Esophagus (tissue), 2 donors: ENCODE results near the gene KLHDC8A. TPM values are rescaled to one million over a fixed set of nuclear protein-coding genes. Genes with fewer than 3 reads are reported as not detected.

Source experiments
- H3K27ac ChIP-seq, 2 donors: one replicate each; pipeline ENCODE4 v1.5.1; 2013; ENCODE audit warnings: low read depth in 2 of 2, mild to moderate bottlenecking in 2 of 2, inconsistent platforms in 1 of 2, low read length in 1 of 2, moderate library complexity in 1 of 2
- H3K27me3 ChIP-seq, 2 donors: one replicate each; pipeline ENCODE4 v1.6.1; 2013; ENCODE audit warnings: low read length in 2 of 2, control low read depth in 1 of 2, mild to moderate bottlenecking in 1 of 2; ENCODE audit not compliant: insufficient read depth in 2 of 2, control insufficient read depth in 1 of 2
- H3K36me3 ChIP-seq, 2 donors: one replicate each; pipeline ENCODE4 v1.6.1; 2013; ENCODE audit warnings: low read length in 1 of 2; ENCODE audit not compliant: control insufficient read depth in 2 of 2, insufficient read depth in 2 of 2
- H3K4me1 ChIP-seq, 2 donors: one replicate each; pipeline ENCODE4 v1.6.1; 2013; ENCODE audit warnings: low read length in 1 of 2; ENCODE audit not compliant: control insufficient read depth in 2 of 2, insufficient read depth in 2 of 2
- H3K4me3 ChIP-seq, 2 donors: one replicate each; pipeline ENCODE4 v1.5.1; 2013; ENCODE audit warnings: low read length in 2 of 2, mild to moderate bottlenecking in 2 of 2, low read depth in 1 of 2, moderate library complexity in 1 of 2
- H3K9me3 ChIP-seq, 2 donors: one replicate each; pipeline ENCODE4 v1.6.1; 2013; ENCODE audit warnings: mild to moderate bottlenecking in 2 of 2, low read depth in 1 of 2, low read length in 1 of 2, moderate library complexity in 1 of 2; ENCODE audit not compliant: control insufficient read depth in 2 of 2, insufficient read depth in 1 of 2
- WGBS, 2 donors: extraction: QIAGEN DNeasy Blood & Tissue Kit; methylation state at CpG; one replicate each; pipeline ENCODE4 v1.1.7; 2013; 5-methylcytosine and 5-hydroxymethylcytosine counted together
- polyA plus RNA-seq, 2 donors: library from polyadenylated mRNA; stranded (reverse); fragments of 200-250 nt; gene quantifications; one replicate each; pipeline ENCODE4 v1.2.3, GENCODE V29; 2013
- donor health status: healthy with polysubstance abuse.
- donor health status: Bipolar disorder and iron deficiency.

Gene KLHDC8A
- polyA plus RNA-seq, 2 donors: 5.5 to 8.0 TPM

DNA sequence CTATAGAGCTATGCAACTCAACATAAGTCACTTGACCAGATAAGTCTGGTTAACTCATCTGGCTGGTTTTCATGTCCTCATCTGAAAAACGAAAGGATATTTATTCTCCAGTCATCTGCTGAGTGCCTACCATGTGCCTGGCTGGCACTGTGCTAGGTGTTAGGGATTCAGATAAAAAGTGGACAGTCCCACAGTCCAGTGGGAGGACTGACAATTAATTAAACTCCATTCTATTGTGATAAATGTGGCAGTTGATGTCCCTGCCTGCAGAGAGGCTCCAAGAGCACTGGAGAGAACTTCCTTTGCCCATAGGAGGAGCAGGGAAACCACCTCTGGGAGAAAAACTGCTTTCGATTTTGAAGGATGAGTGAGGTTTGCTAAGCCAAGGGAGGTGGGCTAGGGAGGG is 40.6 kb downstream of the KLHDC8A start:
- Histone ChIP-seq H3K36me3 (peaks cover 0 to 4% of the 10 kb centered on the region in 2 donors), H3K27ac (peak overlapping the region; percentile 47 to 61), H3K27me3 (no peaks in the 10 kb centered on the region), H3K4me3 (no peak overlapping the region), H3K4me1 (peaks cover 10 to 32% of the 10 kb centered on the region in 2 donors), H3K9me3 (no peaks in the 10 kb centered on the region)
- 25 to 27% methylated on average over 2 of the region's 2 CpGs for WGBS, 2 donors

DNA sequence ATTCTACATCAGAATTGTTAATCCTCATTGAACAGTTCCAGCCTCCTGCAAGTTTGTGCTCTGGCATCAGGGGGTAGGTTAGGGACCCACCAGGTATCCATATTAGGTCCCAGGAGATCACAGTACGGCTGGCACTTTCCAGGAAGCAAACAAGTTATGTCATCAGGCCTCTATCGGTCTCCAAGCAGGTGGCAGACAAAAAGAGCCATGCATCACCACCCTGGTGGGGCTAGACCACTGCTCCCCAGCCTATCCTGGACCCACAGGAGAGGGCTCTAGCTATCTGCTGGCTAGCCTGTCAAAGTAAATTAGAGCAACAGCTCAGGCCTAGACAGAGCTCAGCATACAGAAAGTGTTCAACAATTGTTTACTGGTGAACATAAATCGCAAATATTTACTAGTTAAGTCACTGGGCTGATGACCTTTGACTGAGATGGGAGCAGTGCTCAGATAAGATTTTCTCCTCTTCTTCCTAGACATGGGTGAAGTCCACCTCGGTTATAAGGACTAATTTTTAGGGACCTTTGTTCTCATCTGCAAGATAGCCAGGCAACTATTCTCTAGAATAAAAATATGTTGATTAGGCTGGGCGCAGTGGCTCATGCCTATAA is 41.6 kb downstream of the KLHDC8A start:
- 65 to 85% methylated on average over 5 of the region's 5 CpGs for WGBS, 2 donors
- Histone ChIP-seq H3K36me3 (peaks cover 0 to 14% of the 10 kb centered on the region in 2 donors), H3K27ac (no peak overlapping the region), H3K4me1 (peaks cover 12 to 37% of the 10 kb centered on the region in 2 donors), H3K9me3 (no peaks in the 10 kb centered on the region), H3K27me3 (no peaks in the 10 kb centered on the region), H3K4me3 (no peak overlapping the region)

DNA sequence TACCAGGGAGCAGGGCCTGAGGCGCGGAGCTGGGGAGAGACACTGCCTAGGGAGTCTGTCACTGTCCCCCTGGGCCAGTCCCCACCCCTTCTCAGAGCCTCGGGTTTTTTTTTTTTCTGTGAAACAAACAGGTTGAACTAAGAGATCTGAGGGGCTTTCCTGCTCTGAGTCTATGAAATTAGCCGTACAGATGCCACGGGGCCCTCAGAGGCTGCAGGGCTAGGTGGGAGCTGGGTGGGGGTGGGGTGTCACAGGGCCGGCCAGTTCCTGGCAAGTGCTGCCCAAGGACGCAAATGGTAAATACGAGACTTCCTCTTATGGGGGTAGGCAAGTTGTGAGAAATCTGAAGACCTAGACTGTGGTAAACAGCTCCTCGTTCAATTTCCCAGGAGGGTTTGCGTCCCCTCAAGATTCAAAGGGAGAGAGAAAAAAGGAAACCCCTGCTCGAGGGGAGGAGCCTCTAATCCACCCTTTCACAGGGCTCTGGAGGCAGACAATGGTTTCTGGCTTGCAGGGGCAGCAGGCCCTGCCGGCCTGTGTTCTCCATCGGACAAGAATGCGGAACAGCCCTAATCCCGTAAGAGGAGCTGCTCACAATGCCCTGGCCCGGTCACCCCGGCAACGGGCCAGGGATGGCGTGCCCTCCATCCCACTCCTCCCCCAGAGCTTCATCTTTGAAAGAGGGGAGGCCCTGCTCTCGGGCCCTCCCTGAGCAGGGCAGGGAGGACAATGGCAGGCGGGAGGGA is 43.0 kb downstream of the KLHDC8A start:
- Histone ChIP-seq H3K27ac (peak overlapping the region; percentile 44 to 60), H3K4me3 (peak overlapping the region in 1 of 2 donors; percentile 27), H3K27me3 (no peaks in the 10 kb centered on the region), H3K9me3 (no peaks in the 10 kb centered on the region), H3K36me3 (peaks cover 0 to 16% of the 10 kb centered on the region in 2 donors), H3K4me1 (peaks cover 13 to 37% of the 10 kb centered on the region in 2 donors)
- 15 to 20% methylated on average over 20 to 21 of the region's 21 CpGs for WGBS, 2 donors

DNA sequence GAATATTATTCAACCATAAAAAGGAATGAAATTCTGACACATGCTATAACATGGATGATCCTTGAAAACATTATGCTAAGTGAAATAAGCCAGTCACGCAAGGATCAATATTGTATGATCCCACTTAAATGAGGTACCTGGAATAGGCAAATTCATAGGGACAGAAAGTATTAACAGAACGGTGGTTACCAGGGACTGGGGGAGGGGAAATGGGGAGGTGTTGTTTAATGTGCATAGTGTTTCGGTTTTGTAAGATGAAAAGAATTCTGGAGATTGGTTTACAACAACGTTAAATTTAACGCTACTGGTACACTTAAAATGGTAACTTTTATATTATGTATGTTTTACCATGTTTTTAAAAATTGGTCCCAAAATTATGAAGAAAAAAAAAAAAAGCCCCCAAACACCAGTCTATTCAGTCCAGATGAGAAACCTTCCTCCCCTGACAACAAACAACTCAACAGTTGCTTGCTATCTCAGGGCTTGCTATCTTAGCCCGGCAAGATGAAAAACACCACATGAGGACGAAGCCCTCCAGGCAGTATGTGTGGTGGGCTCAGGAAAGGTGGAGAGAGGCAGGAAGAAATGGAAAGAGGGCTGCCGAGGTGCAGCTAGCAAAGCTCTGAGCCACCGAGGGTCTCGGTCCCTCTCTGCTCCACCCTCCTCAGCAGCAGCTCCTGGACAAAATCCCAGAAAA is 43.7 kb downstream of the KLHDC8A start:
- 58 to 62% methylated on average over 10 of the region's 10 CpGs for WGBS, 2 donors
- H3K36me3 ChIP-seq: peaks cover 2 to 22% of the 10 kb centered on the region in 2 donors

DNA sequence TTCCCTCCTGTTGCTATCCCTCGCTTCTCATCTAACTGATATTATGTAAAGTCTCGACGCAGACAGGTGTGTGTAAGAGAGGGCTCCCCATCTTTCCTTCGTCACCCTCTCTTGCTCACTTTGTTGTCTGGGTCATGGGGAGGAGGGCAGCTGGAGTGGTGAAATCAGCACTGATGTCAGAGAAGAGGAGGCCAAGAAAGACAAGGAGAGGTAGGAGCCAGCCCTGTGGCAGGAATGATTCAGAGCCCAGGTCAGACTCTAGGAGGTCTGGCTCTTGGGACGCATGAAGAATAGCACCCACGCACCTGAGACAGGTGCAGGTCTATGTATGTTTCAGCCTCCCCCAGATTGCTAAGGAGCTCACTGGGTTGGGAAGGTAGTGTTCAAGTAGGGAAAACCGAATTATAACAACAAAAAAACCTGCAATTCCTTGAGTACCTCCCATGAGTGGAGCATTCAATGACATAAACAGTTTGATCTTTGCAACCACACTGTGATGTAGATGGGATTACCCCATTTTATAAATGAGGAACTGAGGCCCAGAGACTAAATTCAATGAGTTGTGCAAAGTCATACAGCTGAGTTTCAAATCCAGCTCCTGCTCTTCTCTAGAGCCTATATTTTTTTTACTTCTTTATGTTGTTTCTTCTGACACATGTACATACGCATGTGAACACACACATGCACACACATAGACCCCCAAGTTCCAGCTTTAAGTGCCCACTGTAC is 45.6 kb downstream of the KLHDC8A start:
- Histone ChIP-seq H3K36me3 (peaks cover 7 to 40% of the 10 kb centered on the region in 2 donors), H3K27ac (peak overlapping the region; percentile 66 to 86)

More for the DNA sequence above, 43.7 kb downstream of the KLHDC8A start:
- Histone ChIP-seq H3K27me3 (no peaks in the 10 kb centered on the region), H3K4me1 (peaks cover 13 to 31% of the 10 kb centered on the region in 2 donors), H3K27ac (peak overlapping the region; percentile 44 to 60), H3K9me3 (no peaks in the 10 kb centered on the region), H3K4me3 (peak overlapping the region in 1 of 2 donors; percentile 27)

DNA sequence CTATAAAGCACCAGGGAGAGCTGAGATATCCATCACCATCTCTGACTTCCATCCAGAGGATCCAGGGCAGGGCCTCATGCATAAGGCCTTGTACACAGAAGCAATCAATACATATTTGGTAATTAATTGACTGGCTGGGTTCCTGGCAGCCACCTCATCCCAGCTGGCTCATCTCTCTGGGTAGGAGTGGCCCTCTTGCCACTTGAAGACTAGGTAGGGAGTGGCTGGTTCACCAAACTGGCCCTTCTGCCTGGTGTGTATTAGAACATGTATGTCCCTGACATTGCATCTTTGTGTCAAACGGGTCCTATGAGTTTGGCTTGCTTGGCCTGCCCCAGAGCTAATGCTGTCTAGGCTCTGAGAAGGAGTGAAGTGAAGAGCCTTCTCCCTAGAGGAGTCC is 47.0 kb downstream of the KLHDC8A start:
- 41 to 44% methylated on average over 1 of the region's 1 CpG for WGBS, 2 donors
- Histone ChIP-seq H3K36me3 (peaks cover 11 to 50% of the 10 kb centered on the region in 2 donors), H3K27me3 (no peaks in the 10 kb centered on the region), H3K9me3 (no peaks in the 10 kb centered on the region), H3K4me3 (no peak overlapping the region), H3K27ac (peak overlapping the region; percentile 66 to 86), H3K4me1 (peaks cover 8 to 15% of the 10 kb centered on the region in 2 donors)

More for the DNA sequence above, 45.6 kb downstream of the KLHDC8A start:
- no peaks in the 10 kb centered on the region for H3K27me3 ChIP-seq
- WGBS, 2 donors: 90 to 92% methylated on average over 8 of the region's 8 CpGs
- H3K9me3 ChIP-seq: no peaks in the 10 kb centered on the region
- H3K4me1 ChIP-seq: peaks cover 8 to 16% of the 10 kb centered on the region in 2 donors
- no peak overlapping the region for H3K4me3 ChIP-seq

DNA sequence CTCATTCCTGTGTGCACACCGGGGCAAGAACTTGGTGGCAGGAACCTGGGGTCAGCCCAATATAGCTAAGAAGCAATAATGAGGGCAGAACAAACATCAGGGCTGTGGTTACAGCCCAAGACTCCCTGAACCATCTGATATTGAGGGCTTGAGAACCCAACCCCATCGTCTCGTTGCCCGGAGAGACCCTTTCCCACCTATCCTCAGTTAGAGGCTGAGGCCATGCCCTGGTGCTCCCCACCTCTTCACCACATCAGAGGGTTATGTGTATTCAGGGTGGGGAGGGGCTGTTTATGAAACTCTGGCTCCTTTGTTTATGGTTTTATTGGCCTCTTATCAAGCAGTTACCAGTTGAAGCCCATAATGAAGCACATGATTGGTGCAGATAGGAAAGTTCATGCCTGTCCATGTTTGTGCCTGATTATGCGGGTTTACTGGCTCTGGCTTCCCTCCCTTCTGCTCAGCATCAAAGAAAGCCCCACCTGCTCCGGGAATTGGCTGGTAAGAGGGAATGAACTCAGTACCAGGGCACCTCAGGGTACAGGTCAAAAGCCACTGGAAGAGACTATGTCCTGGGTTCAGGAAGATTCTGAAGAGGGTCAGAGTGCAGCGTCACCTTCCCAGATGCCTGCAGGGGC is 49.7 kb downstream of the KLHDC8A start:
- Histone ChIP-seq H3K9me3 (no peaks in the 10 kb centered on the region), H3K36me3 (peaks cover 11 to 64% of the 10 kb centered on the region in 2 donors), H3K27me3 (no peaks in the 10 kb centered on the region), H3K27ac (no peak overlapping the region), H3K4me3 (no peak overlapping the region), H3K4me1 (peaks cover 3 to 7% of the 10 kb centered on the region in 2 donors)
- WGBS, 2 donors: 74 to 81% methylated on average over 7 of the region's 7 CpGs

DNA sequence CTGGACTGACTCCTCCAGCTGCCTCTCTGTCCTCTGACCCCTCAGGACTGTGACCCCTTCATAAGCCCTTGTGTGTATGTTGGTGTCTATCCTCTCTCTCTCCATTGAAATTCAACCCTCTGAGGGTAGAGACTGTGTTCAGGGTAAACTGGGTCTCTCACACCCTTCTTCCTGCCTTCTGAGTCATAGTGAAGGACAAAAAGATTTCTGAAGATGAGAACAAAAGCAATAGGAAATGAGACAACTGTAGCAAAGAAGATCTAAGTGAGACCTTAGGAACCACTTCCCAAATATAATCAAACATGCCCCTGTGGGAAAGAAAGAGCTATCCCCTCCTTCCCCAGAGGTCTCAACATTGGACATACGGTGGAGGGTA is 52.0 kb downstream of the KLHDC8A start:
- Histone ChIP-seq H3K27me3 (no peaks in the 10 kb centered on the region), H3K9me3 (no peaks in the 10 kb centered on the region), H3K4me3 (no peak overlapping the region), H3K36me3 (peaks cover 11 to 55% of the 10 kb centered on the region in 2 donors), H3K27ac (peak overlapping the region in 1 of 2 donors; percentile 36), H3K4me1 (peaks cover 0 to 3% of the 10 kb centered on the region in 2 donors)
- WGBS, 2 donors: 93 to 95% methylated on average over 1 of the region's 1 CpG
